NCI-H1048 (cell line): ENCODE data around the gene MCRS1.
"Not testable (repeated sequence)": the region's sequence is repeated elsewhere in the genome, so short reads cannot be mapped to it uniquely, and the experiment has no call there.

Experiments
- DNase-seq: peaks from one replicate; lab custom pipeline; 2025; lab: John Stamatoyannopoulos, UW

The MCRS1 gene

DNA sequence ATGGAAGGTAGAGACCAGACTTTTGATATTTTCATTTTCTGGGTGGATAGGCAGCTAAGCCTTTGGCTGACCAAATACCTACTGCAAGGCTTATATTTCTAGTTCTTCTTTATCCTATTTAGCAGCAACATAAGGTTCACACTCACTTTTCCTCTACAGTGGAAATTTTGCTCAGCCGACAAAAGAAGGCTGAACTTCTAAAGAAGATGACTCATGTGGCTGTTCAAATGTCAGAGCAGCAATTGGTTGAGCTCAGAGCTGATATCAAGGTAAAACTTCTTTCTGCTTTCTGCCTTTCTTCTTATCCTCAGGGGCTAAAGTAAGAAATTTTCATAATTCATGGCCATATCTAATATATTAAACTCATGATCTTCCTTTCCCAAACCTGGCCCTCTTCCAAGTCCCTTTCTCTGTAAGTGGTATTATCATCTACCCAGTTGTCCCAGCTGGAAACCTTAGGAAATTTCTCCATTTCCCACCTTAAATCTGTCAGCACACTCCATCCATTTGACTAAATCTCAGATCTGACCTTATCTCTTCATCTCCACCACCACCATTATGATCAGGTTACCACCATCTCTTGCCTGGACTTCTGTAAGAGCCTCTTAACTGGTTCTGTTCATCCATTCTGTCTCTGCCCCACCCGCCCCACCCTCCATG lies 48.9 kb downstream of the MCRS1 start:
- DNase-seq = no peak

DNA sequence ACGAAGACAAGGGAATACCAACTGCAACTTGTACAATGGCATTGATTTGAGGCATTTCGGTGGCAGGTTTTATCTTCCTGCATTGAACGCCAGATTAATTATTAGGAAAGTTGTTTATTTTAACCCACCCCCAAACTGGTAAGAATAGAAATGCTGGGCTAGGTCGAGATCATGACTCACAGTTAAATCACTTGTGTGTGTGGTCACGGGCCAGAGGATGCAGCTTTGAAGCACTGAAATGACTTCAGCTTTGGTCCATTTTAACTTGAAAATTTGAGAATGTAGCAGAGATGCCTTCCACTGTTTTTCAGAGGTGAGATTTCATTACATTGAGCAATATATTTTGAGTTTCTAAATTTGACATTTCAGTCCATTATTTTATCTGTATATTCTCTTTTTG lies 52.7 kb downstream of the MCRS1 start:
- DNase-seq = no peak

DNA sequence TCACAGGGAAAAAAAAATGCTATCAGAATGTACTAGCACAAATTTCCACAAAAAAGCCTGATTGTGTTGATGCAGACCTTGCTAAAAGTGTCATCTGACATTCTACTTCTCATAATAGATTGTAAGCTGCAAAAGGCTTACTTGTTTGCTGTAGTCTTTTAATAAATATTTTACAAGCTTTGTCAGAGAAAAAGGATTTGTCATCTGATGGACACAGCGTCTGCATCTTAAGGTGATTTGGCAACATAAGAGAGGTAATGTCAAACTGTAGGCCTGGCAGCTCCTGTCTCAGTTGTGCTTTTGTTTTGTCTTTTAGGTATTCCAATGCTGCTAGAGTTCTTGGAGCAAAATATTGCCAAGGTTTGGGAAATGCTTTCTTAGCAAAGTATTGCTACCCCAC lies 55.4 kb downstream of the MCRS1 start:
- no peak for DNase-seq

DNA sequence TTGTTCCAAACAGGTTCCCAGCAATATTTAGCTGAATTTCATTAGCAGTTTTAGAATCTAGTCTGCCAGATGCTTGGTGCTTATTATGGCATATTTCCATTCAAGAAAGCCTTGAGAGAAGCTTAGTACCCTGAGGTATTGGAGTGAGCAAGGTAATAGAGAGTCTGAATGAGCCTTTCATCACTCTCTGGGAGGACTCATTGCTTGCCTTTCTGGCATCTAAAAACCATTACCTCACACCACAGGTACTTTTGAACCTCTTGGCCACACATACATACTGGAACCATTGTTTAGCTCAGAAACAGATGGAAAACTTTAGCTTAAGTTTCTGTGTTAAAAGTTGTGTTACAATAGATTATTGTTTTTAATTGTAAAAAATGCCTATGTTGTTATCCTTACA lies 56.5 kb downstream of the MCRS1 start:
- DNase-seq = no peak

DNA sequence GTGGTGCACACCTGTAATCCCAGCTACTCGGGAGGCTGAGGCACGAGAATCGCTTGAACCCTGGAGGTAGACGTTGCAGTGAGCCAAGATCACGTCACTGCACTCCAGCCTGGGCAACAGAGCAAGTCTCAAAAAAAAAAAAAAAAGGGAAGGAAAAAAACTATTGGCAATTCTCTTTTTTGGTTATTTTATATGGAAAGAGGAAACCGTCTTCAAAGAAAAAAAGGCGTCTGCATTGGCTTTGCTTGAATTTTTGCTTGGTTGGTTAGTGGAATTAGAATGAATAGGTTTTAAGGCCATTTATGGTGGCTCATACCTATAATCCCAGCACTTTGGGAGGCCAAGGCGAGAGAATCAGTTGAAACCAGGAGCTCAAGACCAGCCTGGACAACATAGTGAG lies 58.3 kb downstream of the MCRS1 start:
- not testable (repeated sequence) for DNase-seq
